Measurements from ENCODE around the gene MCRIP2.

The MCRIP2 gene

DNA sequence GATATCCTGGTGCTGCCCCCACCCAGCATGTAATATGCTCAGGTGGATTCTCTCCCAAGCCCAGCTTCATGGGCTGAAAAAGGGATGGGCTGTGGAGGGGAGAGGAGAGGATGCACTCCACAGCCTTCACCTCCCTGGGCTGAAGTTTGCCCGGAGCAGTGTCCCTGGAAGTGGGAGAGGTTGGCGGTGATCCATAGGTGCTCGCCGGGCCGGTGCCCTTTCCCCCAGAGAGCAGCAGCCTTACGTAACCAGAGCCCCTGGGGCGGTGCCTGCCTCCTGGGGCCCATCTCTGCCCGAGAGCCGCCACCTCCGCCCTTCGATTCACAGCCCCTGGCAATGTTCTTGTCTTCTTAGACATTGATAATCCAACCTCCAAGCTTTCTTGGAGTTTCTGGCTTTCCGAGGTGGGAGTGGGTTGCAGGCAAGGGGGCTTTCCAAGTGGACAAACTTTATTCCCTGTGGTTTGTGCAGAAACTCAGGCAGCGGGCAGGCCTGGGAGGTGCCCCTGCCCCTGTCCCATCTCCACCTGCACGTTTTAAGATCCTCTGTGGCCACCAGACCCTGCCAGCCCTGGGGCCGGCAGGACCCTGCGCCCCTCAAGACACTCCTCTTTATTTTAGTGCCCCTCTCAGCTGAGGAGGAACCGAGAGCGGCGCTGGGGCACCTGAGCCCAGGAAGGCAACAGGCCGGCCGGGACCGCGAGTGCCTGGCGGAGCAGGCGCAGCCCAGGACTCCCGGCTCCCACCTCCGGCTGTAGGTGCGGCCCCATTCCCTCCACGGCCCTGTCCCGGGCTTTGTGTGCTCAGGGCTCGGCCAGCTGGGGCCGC lies 4.4 kb downstream of the MCRIP2 start:
- in situ Hi-C loops (cut with HindIII; ENCODE audit: low sequenced_read_pairs) = loop anchor here (25.0 kb wide), 1 partner anchor 109 kb away; the partner anchor contains the start of gene CAPN15

DNA sequence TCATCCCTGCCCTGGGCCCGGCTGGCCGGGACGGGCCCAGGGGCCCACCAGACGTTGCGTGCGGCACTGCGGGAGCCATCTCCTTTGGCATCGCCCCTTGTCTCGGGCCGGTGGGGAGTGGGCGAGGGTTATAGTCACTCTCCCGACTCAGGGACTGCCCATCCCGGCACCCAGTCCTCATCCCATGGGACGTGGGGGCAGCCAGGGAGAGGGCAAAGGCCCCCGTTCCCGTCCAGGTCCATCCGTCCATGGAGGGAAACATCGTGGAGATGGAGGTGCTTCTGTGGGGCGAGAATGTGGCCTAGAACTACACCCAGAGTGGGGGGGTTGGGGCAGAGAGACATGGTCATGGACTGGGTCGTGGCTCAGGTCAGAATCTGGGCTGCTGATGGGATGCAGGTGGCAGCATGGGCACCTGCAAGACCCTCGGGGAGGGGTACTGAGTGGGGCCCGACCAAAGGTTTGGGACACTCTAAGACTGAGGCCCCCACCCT lies 5.1 kb downstream of the MCRIP2 start:
- in situ Hi-C loops (cut with HindIII; ENCODE audit: low sequenced_read_pairs) = loop anchor here (25.0 kb wide), 1 partner anchor 109 kb away; the partner anchor contains the start of gene CAPN15

DNA sequence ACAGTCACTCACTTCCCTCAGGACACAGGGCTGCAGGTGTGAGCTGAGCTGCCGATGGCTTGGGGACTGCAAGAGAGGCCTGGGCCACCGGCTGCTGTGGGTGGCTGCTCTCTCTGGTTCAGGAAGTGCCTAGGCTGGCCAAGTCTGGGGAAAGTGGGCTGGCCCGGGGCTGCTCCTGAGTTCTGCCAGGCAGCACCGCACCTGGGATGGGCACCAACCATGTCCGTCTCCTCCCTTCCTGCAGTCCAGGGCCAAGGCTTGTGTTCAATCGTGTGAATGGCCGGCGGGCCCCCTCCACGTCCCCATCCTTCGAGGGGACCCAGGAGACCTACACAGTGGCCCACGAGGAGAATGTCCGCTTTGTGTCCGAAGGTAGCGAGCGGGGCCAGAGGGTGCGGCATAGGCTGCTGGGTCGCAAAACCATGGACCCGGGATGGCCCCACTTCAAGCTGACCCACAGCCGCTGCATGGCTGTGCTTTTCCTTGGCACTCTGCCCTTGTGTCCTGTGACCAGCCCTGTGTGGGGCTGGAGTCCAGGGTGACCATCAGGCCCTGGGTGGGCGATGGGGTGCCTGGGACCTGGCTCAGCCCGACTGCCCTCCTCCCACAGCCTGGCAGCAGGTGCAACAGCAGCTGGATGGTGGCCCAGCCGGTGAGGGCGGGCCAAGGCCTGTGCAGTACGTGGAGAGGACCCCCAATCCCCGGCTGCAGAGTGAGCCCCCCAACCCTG lies 5.7 kb downstream of the MCRIP2 start:
- in situ Hi-C loops (cut with HindIII; ENCODE audit: low sequenced_read_pairs) = loop anchor here (25.0 kb wide), 1 partner anchor 110 kb away; the partner anchor contains the start of gene CAPN15

DNA sequence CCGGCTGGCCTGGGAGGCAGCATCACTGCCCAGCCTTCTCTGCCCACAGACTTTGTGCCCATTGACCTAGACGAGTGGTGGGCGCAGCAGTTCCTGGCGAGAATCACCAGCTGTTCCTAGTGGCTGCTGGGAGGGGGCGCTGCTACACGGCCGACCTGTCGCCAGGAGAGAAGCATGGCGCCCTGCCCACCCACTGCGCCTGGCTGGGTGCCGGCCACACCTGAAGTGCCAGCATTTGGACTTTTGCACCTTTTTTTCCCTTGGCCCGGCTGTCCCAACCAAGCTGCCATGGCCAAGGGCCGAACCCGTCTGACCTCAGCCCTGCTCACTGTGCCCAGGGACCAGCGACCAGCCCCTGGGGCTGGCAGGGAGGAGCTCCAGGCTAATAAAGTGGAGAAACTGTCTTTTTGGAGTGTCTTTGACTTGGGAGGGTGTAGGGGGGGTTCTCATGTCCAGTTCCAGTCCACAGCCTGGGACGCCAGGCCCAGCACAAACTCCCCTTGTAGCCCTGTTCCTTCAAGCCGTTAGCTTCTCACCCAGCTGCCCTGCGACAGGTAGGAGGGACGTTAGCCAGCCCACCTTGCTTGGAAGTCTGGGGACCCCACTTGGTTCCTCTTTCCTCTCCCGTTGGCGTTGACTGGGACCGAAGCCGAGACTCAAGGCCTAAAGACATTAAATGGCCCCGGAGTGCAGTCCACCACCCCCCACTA lies 6.6 kb downstream of the MCRIP2 start:
- in situ Hi-C loops (cut with HindIII; ENCODE audit: low sequenced_read_pairs) = loop anchor here (25.0 kb wide), 1 partner anchor 111 kb away; the partner anchor contains the start of gene CAPN15

DNA sequence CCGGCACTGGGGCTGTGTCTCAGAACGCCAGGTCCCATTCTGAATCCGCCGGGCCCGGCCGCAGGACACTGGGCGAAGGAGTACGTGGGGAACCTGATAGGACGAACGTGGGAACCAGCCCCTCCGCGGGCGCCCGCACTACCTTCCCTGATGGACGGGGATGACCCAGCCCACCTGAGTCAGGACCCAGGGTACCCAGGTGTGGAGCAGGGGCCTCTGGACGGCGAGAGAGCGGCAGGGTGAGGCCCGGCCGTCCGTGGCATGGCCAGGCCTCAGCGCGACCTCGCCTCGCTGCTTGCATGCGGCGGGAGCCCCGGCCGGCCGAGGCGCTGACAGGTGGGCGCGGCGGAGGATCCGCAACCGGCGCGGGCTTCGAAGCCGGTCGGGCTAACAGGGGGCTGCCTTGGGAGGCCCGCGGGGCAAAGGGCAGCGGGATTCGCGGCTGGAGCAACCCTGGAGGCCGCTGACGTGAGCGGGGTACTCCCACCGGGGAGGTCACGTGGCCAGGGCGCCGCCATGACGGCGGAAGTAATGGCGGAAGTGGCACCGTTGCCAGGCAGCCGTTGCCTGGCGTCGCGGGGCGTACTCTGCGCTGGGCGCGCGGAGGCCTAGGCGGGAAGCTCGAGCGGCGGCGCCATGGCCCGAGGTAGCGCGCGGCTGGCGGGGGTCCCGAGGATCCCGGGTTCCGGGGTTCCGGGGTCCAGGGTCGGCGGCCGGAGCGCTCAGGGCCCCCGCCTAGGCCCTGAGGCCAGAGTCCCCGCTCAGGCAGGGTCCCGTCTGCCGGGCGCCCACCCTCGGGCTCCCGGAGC lies 7.4 kb downstream of the MCRIP2 start, which contains the start of gene WDR90:
Gene WDR90, plus strand, starts transcription at position 585 of the 809 bp plus-strand sequence. Its CDS starts 52 bp downstream, at position 637.
- in situ Hi-C loops (cut with HindIII; ENCODE audit: low sequenced_read_pairs) = loop anchor here (25.0 kb wide), 1 partner anchor 112 kb away; the partner anchor contains the start of gene CAPN15

DNA sequence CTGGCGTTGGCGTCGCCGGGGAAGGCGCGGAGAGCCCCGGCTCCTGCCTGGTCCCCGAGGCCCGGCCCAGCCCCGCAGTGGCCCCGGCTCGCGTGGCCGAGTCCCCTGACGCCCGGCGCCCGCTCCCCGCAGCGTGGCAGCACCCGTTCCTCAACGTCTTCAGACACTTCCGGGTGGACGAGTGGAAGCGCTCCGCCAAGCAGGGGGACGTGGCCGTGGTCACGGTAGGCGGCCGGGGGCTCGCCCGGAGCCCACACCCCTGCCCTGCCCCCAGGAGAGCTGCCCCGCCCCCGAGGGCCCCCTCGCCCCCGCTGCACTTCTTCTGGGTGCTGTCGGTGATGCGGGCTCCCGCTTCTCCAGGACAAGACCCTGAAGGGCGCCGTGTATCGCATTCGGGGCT lies 8.0 kb downstream of the MCRIP2 start:
- in situ Hi-C loops (cut with HindIII; ENCODE audit: low sequenced_read_pairs) = loop anchor here (10.0 to 25.0 kb wide), 2 partner anchors 65 to 112 kb away; partner anchors contain the start of genes CAPN15 and METRN

DNA sequence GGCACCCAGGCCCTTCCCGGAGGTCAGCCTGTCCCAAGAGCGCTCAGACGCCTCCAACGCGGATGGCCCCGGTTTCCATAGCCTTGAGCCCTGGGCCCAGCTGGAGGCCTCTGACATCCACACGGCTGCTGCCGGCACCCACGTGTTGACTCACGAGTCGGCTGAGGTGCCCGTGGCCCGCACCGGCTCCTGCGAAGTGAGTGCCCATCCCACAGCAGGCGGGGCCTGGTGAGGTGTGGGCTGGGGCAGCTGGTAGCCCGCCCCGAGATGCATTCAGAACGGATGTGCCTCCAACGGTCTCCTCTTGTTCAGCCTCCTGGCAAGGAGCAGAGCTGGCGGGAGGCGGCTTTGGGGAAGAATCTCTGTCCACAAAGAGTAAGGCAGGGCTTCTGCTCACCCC lies 10.2 kb downstream of the MCRIP2 start:
- in situ Hi-C loops (cut with HindIII; ENCODE audit: low sequenced_read_pairs) = loop anchor here (10.0 kb wide), 1 partner anchor 63 kb away; the partner anchor contains the start of gene METRN

DNA sequence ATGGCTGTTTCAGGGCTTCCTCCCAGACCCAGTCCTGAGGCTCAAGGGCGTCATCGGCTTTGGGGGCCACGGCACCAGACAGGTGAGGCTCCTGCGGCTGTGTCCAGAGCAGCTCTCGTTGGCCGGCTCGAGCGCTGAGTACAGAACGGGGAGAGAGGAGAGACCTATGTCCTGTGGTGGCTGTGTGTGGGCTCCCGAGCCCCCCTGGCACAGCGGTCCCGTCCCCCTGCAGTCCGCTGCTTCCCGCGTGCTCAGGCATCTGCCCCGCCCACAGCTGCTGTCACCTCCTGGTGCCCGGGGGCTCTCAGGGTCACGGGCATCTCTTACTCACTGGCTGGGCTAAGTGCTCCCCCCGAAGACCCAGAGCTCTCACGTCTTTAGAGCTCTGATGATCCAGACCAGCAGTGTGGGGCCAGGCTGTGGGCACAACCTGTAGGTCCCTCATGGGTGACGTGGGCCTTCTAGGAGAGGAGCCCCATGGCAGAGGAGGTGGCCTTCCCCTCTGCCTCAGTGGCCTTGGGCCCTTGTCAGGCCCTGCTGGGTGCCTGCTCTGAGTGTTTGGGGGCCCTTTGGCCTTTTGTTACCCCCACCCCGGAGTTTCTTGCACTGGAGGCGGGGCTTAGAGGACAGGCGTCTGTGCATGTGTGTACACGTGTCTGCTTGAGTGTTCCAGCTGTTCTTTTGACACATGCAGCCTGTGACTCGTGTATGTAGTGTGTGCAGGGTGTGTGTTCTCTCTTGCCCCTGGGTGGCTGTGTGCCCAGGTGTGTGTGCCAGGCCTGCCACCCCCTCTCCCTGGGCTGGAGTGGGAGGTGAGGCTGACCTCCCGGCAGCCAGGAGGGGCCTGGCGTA lies 11.1 kb downstream of the MCRIP2 start:
- in situ Hi-C loops (cut with HindIII; ENCODE audit: low sequenced_read_pairs) = loop anchor here (10.0 kb wide), 1 partner anchor 62 kb away; the partner anchor contains the start of gene METRN

DNA sequence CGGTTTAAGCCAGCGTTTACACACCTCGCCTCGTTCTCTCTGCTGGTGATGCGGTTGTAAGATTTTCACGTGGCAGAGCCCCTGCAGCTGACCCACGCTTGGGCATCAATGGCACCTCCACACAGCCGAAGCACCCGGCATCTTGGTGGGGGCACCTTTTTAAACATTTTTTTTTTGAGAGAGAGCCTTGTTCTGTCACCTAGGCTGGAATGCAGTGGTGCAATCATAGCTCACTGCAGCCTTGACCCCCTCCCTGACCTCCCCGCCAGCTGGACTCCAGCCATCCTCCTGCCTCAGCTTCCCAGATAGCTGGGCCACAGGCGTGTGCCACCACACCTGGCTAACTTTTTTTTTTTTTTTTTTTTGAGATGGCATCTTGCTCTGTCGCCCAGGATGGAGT lies 12.4 kb downstream of the MCRIP2 start:
- in situ Hi-C loops (cut with HindIII; ENCODE audit: low sequenced_read_pairs) = loop anchor here (10.0 kb wide), 1 partner anchor 61 kb away; the partner anchor contains the start of gene METRN

DNA sequence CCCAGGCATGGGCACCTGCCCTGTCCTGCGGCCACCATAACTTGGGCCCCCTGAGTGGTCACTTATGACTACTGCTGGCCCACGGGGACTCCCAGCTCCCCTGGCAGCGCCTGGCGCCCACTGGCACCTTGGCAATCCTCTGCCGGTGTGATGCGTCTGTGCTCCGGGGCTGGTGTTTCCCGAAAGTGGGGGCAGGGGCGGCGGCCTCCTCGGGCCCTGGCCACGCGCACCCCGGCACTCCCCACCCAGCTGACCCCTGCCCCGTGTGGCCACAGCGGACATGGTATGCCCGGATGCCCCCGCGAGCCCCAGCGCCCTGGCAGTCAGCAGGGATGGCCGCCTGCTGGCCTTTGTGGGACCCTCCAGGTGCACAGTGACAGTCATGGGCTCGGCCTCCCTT lies 15.9 kb downstream of the MCRIP2 start:
- in situ Hi-C loops (cut with HindIII; ENCODE audit: low sequenced_read_pairs) = loop anchor here (10.0 kb wide), 1 partner anchor 57 kb away; the partner anchor contains the start of gene METRN

DNA sequence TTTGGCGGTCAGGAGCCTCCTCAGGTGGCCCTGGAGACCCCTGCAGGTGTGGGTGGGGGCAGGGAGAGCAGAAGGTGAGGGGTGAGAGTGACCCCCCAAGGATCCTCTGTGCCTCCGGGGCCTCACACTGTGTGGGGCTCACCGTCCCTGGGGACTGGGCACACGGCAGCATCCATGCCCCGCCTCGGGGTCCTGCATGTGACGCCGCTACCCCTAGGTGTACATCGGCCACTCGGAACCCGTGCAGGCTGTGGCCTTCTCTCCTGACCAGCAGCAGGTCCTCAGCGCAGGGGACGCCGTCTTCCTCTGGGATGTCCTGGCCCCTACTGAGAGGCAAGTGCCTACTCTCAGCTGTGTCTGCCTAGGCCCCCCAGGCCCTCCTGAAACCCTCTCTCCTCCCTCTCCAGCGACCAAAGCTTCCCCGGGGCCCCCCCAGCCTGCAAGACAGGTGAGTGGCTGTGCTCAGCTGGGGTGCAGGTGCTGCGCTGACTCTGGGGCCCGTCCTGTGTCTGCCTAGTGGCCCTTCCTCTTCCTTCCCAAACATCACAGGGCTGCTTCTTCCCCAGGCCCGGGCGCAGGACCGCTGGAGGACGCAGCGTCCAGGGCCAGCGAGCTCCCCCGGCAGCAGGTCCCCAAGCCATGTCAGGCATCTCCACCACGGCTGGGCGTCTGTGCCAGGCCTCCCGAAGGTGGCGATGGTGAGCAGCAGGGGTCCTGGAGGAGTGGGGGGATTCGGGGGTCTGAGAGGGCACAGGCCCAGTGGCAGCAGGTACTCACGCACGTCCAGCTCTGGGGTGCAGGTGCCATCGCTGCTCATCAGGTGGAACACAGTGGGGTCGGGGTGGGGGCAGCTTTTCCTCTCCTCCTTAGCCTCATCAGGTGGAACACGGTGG lies 17.3 kb downstream of the MCRIP2 start:
- in situ Hi-C loops (cut with HindIII; ENCODE audit: low sequenced_read_pairs) = loop anchor here (10.0 kb wide), 1 partner anchor 56 kb away; the partner anchor contains the start of gene METRN

DNA sequence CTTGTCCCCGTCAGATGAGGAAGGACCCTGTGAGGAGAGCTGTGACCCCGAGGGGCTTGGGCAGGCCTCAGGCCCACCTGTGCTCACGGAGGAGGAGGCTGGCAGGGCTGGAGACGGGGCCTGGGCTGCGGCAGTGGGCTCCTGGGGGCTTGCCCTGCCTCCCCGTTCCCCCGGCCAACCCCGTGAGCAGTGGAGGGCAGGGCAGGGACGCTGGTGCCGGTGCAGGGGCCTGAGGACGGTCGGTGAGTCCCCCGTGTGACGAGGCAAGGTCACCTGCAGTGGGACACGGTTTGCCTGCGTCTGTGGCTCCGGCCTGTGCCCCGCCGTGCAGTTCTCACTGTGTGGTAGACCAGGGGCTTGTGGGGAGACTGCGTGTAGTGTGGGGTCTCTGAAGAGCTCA lies 18.0 kb downstream of the MCRIP2 start:
- in situ Hi-C loops (cut with HindIII; ENCODE audit: low sequenced_read_pairs) = loop anchor here (10.0 kb wide), 1 partner anchor 55 kb away; the partner anchor contains the start of gene METRN

DNA sequence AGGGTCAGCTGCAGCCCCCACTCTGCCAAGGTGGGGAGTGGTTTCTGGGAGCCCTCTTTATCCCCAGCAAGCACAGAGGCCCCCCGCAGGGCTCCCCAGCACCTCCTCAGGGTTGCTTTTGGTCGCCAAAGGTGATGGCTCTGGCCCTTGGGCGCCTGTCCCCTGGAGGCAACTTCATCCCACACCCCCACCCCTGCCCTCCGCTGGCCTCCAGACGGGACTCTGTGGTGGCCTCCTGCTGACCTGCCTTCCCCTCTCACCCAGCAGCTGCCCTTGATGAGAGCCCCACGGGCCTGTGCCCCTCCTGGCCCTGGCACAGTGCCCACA lies 18.5 kb downstream of the MCRIP2 start:
- in situ Hi-C loops (cut with HindIII; ENCODE audit: low sequenced_read_pairs) = no loop called here

DNA sequence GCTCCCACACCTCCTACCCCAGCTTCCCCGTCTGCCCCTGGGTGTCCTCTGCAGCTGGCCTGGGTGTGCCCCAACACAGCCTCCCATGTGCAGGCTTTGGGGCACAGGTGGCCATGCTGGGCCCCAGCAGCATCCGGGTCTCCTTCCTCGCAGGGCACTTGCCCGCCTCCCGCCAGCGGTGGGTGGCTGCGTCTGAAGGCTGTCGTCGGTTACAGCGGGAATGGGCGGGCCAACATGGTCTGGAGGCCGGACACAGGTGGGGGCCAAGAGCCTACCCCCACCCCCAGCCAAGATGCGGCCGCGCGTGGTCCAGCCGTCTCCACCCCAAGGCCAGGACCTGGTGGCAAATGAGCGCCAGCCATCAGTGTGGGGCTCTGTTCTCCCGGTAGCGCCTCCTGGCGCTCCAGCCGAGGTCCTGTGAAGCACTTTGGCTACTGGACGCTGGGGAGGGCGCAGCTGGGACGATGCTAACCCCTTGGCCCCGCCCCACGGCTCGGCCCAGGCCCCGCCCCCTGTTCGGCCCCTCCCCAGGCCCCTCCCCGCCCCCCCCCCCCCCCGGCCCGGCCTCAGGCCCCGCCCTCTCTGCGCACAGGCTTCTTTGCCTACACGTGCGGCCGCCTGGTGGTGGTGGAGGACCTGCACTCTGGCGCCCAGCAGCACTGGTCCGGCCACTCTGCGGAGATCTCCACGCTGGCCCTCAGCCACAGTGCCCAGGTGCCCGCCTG lies 19.0 kb downstream of the MCRIP2 start:
- in situ Hi-C loops (cut with HindIII; ENCODE audit: low sequenced_read_pairs) = no loop called here

DNA sequence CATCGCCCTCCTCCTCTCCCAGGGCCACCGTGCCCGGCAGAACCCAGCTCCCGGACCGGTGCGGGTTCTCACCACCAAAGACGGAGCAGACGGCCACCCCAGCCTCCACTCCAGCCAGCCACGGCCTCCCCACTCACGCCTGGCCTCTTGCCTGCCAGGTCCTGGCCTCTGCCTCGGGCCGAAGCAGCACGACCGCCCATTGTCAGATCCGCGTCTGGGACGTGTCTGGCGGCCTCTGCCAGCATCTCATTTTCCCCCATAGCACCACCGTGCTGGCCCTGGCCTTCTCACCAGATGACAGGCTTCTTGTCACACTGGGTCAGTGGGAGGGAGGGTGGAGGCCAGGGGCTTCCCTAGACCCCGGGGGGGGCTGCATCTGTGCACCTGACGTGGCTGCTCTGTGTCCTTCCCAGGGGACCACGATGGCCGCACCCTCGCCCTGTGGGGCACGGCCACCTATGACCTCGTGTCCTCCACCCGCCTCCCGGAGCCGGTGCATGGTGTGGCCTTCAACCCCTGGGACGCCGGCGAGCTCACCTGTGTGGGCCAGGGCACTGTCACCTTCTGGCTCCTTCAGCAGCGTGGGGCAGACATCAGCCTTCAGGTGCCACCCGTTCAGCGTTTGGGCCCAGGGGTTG lies 19.7 kb downstream of the MCRIP2 start:
- in situ Hi-C loops (cut with HindIII; ENCODE audit: low sequenced_read_pairs) = no loop called here

DNA sequence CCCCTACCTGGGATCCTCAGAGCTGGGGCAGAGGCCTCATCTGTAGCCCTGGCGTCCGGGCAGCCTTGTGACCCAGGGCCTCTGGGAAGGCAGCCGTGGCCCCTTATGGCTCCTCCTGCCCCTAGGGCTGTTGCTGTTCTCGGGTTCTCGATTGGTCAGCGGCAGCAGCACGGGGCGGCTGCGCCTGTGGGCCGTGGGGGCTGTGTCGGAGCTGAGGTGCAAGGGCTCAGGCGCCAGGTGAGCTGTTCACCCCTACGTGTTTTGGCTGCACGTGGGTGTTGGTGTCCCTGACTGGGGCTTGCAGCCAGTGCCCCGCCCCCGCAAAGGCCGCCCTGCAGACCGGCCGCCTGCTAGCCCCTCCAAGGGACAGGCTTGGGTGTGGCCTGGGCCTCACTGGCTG lies 20.5 kb downstream of the MCRIP2 start:
- in situ Hi-C loops (cut with HindIII; ENCODE audit: low sequenced_read_pairs) = no loop called here

DNA sequence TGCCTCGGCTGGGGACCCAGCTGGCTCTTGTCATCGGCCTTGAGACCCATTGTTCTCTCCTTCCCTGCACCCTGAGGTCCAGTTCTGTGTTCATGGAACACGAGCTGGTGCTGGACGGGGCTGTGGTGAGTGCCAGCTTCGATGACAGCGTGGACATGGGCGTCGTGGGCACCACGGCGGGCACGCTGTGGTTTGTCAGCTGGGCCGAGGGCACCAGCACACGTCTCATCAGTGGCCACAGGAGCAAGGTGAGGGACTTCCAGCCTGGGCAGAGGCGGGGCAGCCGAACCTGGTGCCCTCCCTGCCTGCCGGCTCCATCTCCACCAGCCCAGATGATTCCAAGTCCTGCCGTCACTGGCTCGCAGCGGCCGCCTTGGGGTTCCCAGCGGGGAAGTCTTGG lies 21.0 kb downstream of the MCRIP2 start:
- in situ Hi-C loops (cut with HindIII; ENCODE audit: low sequenced_read_pairs) = no loop called here

Data from endothelial cell of hepatic sinusoid (primary cell).